Measurements from ENCODE around the gene RPS8. TPM values are rescaled to one million over a fixed set of nuclear protein-coding genes. Genes with fewer than 3 reads are reported as not detected.

RPS8 gene
- total RNA-seq, 4 donors from 2014 or later = 505 to 1,630 (median 1,282) TPM

DNA sequence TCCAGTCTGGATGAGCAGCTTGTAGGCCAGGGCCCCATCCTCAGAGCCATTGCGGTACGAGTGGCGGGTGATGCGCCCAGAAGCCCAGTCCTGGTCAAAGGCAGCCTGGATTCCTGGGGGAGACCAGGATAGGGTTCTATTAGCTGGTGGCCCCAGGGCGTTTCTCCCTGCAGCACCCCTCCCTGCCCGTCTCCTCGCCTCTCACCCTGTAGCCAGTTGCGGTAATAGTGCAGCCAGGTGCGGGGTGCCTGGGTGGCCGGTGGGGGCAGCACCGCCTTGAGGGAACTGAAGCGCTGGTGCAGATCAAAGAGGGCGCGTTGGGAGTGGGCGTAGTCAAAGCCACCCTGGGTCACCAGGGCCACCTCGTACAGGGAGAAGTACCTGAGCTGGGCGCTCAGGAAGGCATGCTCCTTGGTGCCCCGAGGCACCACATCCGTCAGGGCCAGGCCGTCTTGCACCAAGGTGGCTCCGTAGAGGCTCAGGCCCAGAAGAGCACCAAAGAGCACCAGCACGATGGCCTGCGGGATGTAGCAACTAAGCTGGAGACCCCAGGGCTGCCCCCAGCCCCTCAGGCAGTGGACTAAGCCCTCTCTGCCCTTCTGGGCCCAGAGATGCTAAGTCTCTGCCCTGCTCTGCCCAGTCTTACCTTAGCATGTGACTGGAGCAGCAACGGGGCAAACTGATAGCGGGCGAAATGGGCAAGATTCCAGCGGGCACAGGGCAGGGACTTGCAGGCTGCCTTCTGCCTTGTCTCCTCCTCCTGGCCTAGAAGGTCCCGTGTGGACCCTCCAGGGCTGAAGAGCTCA is 52.1 kb downstream of the RPS8 start:
- in situ Hi-C loops (cut with MboI; ENCODE audit: low pct_ligation_motif_present in 1 of 4, low pct_unique_long_range_greater_than_20kb in 1 of 4, low sequenced_read_pairs in 3 of 4) (loop anchor here in 3 of 4 donors (25.0 kb wide), 3 partner anchors 185 to 660 kb away; partner anchors contain the start of genes HECTD3 (in 1 of the 3), TESK2 (in 1 of the 3) and UROD (in 1 of the 3)), intact Hi-C loops (cut with DNase I; ENCODE audit: low total_unique reads) (no loop called here)
- no peaks in the 10 kb centered on the region for H3K27me3 ChIP-seq
- TF ChIP-seq EP300 (IDR thresholded peaks at IDR 0.05; ENCODE audit: low read depth) (no peak), POLR2AphosphoS5 (IDR thresholded peaks at IDR 0.05) (no peak)
- H3K36me3 ChIP-seq = no peaks in the 10 kb centered on the region
- H3K27ac ChIP-seq = no peak overlapping the region
- WGBS, 2 donors (ENCODE audit: low coverage in 1 of 2) = 90% methylated on average over 28 of the region's 28 CpGs; no CpG with 5 or more reads in 1 of the 2 donors
- no peaks in the 10 kb centered on the region for H3K4me1 ChIP-seq
- H3K9me3 ChIP-seq = no peaks in the 10 kb centered on the region
- H3K4me3 ChIP-seq = no peak overlapping the region
- DNase-seq = no peak

DNA sequence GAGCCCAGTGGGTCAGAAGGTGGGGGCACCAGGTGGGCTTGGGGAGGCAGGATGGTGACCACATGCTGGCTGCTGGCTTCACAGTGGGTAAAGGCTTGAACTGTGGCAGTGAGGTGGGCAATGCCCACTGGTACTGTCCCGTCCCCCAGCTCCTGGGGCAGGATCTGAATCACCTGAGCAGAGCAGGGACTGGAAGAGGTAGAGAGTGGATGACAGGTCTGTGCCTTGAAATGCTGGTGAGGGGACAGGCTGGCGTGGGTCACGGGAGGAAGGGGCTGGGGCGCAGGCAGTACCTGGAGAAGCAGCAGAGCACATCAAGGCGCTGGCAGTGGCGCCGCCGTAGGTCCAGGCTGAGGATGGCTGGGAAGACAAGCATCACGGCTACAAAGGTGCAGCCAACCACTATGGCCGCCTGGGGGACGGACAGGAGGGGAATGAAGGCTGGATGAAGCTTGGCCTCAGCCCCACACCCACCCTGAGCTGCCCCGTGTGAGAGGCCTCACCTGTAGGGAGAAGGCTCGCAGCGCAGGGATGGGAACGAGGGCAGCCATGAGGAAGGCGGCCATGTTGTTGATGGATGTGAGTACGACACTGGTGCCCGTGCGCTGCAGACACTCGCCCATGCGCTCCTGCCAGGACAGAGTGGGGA is 52.8 kb downstream of the RPS8 start:
- H3K36me3 ChIP-seq = no peaks in the 10 kb centered on the region
- H3K27me3 ChIP-seq = no peaks in the 10 kb centered on the region
- TF ChIP-seq, protein P1, sequence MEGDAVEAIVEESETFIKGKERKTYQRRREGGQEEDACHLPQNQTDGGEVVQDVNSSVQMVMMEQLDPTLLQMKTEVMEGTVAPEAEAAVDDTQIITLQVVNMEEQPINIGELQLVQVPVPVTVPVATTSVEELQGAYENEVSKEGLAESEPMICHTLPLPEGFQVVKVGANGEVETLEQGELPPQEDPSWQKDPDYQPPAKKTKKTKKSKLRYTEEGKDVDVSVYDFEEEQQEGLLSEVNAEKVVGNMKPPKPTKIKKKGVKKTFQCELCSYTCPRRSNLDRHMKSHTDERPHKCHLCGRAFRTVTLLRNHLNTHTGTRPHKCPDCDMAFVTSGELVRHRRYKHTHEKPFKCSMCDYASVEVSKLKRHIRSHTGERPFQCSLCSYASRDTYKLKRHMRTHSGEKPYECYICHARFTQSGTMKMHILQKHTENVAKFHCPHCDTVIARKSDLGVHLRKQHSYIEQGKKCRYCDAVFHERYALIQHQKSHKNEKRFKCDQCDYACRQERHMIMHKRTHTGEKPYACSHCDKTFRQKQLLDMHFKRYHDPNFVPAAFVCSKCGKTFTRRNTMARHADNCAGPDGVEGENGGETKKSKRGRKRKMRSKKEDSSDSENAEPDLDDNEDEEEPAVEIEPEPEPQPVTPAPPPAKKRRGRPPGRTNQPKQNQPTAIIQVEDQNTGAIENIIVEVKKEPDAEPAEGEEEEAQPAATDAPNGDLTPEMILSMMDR (IDR thresholded peaks at IDR 0.05) = no peak
- TF ChIP-seq EP300 (IDR thresholded peaks at IDR 0.05; ENCODE audit: low read depth) = no peak
- no peak for TF ChIP-seq POLR2AphosphoS5 (IDR thresholded peaks at IDR 0.05)
- no peak for TF ChIP-seq POLR2A (IDR thresholded peaks at IDR 0.05)
- H3K4me1 ChIP-seq = no peaks in the 10 kb centered on the region
- H3K27ac ChIP-seq = no peak overlapping the region
- in situ Hi-C loops (cut with MboI; ENCODE audit: low pct_ligation_motif_present in 1 of 4, low pct_unique_long_range_greater_than_20kb in 1 of 4, low sequenced_read_pairs in 3 of 4) (loop anchor here in 3 of 4 donors (25.0 kb wide), 3 partner anchors 184 to 659 kb away; partner anchors contain the start of genes HECTD3 (in 1 of the 3), TESK2 (in 1 of the 3) and UROD (in 1 of the 3)), intact Hi-C loops (cut with DNase I; ENCODE audit: low total_unique reads) (no loop called here)
- no peak overlapping the region for H3K4me3 ChIP-seq
- 94 to 100% methylated on average over 6 to 21 of the region's 21 CpGs for WGBS, 2 donors (ENCODE audit: low coverage in 1 of 2)
- no peak for DNase-seq
- H3K9me3 ChIP-seq = no peaks in the 10 kb centered on the region

Small RNA genes lying within 50 kb of the gene (small RNA-seq; reads per million reads assigned to genes)
- gene RNU5D-1 = 2.1 to 12.9 (median 4.0) reads per million in 4 donors
- gene SNORD38A = 458 to 641 (median 545) reads per million in 4 donors
- gene SNORD38B = 0 reads per million in 4 donors
- gene SNORD46 = 1,020 to 4,725 (median 1,675) reads per million in 4 donors
- gene SNORD55 = 0 reads per million in 4 donors

Other genes starting within 250 kb of the RPS8 start
- gene TMEM53, start 101.1 kb upstream of the RPS8 start, total RNA-seq = 10 to 100 TPM; 14.2 to 40.8 (median 22.9) TPM
- 1 to 10 TPM in 1 of 4 donors, under 1 TPM in 2, not detected in 1; 0.40 to 2.5 (median 0.96) TPM for gene ARMH1, start 100.8 kb upstream of the RPS8 start, total RNA-seq
- gene RNU5D-1, start 44.4 kb upstream of the RPS8 start, total RNA-seq = not detected
- 1 to 10 TPM in 2 of 4 donors, under 1 TPM in 1, not detected in 1; 0.95 to 8.0 (median 1.9) TPM for gene KIF2C, start 35.7 kb upstream of the RPS8 start, total RNA-seq
- gene BEST4, start 12.6 kb downstream of the RPS8 start, total RNA-seq = 100 to 1,000 TPM in 2 of 4 donors, 10 to 100 TPM in 2; 48.8 to 208 (median 92.3) TPM
- 10 to 100 TPM; 12.4 to 87.2 (median 16.3) TPM for gene PLK3, start 24.8 kb downstream of the RPS8 start, total RNA-seq
- 1 to 10 TPM in 1 of 4 donors, not detected in 3; 1.4 TPM for gene DYNLT4, start 31.8 kb downstream of the RPS8 start, total RNA-seq
- gene BTBD19, start 33.0 kb downstream of the RPS8 start, total RNA-seq = 10 to 100 TPM in 1 of 4 donors, 1 to 10 TPM in 3; 1.5 to 22.1 (median 3.7) TPM
- gene PTCH2, start 67.7 kb downstream of the RPS8 start, total RNA-seq = 1 to 10 TPM in 1 of 4 donors, under 1 TPM in 2, not detected in 1; 0.14 to 1.2 (median 0.64) TPM
- 10 to 100 TPM in 1 of 4 donors, 1 to 10 TPM in 3; 1.4 to 15.6 (median 8.3) TPM for gene EIF2B3, start 211.1 kb downstream of the RPS8 start, total RNA-seq
- gene HECTD3, start 235.8 kb downstream of the RPS8 start, total RNA-seq = 100 to 1,000 TPM in 3 of 4 donors, 10 to 100 TPM in 1; 70.5 to 321 (median 133) TPM
- 10 to 100 TPM; 46.4 to 85.7 (median 63.9) TPM for gene UROD, start 236.7 kb downstream of the RPS8 start, total RNA-seq